SH-SY5Y (cell line): ENCODE results near the gene TYMS.

Source experiments
- GATA2 ChIP-seq: IDR thresholded peaks from 2 replicates; pipeline ENCODE4 v1.6.1; 2011; ENCODE audit warnings: mild to moderate bottlenecking, low read depth, low read length
- GATA3 ChIP-seq: IDR thresholded peaks from 2 replicates; pipeline ENCODE4 v1.6.1; 2011; ENCODE audit warnings: low read depth, mild to moderate bottlenecking, low read length, moderate library complexity

DNA sequence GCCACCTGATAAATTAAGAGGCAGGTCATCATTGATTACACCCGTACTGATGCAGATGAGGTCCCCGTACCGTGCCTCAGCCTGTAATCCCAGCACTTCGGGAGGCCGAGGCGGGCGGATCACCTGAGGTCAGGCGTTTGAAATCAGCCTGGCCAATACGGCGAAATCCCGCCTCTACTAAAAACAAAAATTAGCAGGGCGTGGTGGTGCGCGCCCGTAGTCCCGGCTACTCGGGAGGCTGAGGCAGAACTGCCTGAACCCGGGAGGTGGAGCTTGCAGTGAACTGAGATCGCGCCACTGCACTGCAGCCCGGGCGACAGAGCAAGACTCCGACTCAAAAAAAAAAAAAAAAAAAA is 55.7 kb downstream of the TYMS start:
- TF ChIP-seq GATA3 = no peak
- TF ChIP-seq GATA2 = no peak
